ENCODE measurements around the gene BCL2A1. TPM values are rescaled to one million over a fixed set of nuclear protein-coding genes. Genes with fewer than 3 reads are reported as not detected.

Gene BCL2A1
- total RNA-seq, result 6.5 and 11.4 TPM in 2 replicates

GRCh38 chr15:79970624-79971434 is at the start of gene BCL2A1:
Gene BCL2A1, minus strand, starts transcription at chr15:79971196. Its CDS starts 77 bp downstream, at chr15:79971119.

Other genes starting within 250 kb of the BCL2A1 start
- 14.9 and 15.6 TPM in 2 replicates for gene MTHFS, start 74.2 kb downstream of the BCL2A1 start, total RNA-seq
- 114 and 149 TPM in 2 replicates for gene ZFAND6, start 88.5 kb upstream of the BCL2A1 start, total RNA-seq
- 55.7 and 68.1 TPM in 2 replicates for gene FAH, start 181.8 kb upstream of the BCL2A1 start, total RNA-seq

All from smooth muscle cell of trachea (primary cell).